ENCODE data around the gene INSR.

Gene INSR

GRCh38 chr19:7295912-7296536 is 1.8 kb upstream of the INSR start:
- no peak for DNase-seq (ENCODE audit: low read depth)

GRCh38 chr19:7294558-7295212 is 471 bp upstream of the INSR start:
- no peak for DNase-seq (ENCODE audit: low read depth)

- DNase-seq (ENCODE audit: low read depth), result no peak
These were observed 1.1 kb downstream of the INSR start for GRCh38 chr19:7292950-7293761.

GRCh38 chr19:7292352-7292949 is 1.8 kb downstream of the INSR start:
- no peak for DNase-seq (ENCODE audit: low read depth)

GRCh38 chr19:7288977-7289376 is 5.2 kb downstream of the INSR start:
- no peak for DNase-seq (ENCODE audit: low read depth)

GRCh38 chr19:7288131-7288530 is 6.1 kb downstream of the INSR start:
- no peak for DNase-seq (ENCODE audit: low read depth)

- no peak for DNase-seq (ENCODE audit: low read depth)
These were observed 6.5 kb downstream of the INSR start for GRCh38 chr19:7287722-7288121.

GRCh38 chr19:7280940-7281666 is 13.1 kb downstream of the INSR start:
- DNase-seq (ENCODE audit: low read depth), result no peak

GRCh38 chr19:7272856-7273578 is 21.2 kb downstream of the INSR start:
- DNase-seq (ENCODE audit: low read depth), result no peak

GRCh38 chr19:7268705-7269098 is 25.5 kb downstream of the INSR start:
- no peak for DNase-seq (ENCODE audit: low read depth)

GRCh38 chr19:7267792-7268704 is 26.2 kb downstream of the INSR start:
- DNase-seq (ENCODE audit: low read depth), result no peak

- no peak for DNase-seq (ENCODE audit: low read depth)
These were observed 27.4 kb downstream of the INSR start for GRCh38 chr19:7266832-7267231.

- no peak for DNase-seq (ENCODE audit: low read depth)
These were observed 28.3 kb downstream of the INSR start for GRCh38 chr19:7265963-7266362.

- no peak for DNase-seq (ENCODE audit: low read depth)
These were observed 29.4 kb downstream of the INSR start for GRCh38 chr19:7264858-7265257.

- no peak for DNase-seq (ENCODE audit: low read depth)
These were observed 30.7 kb downstream of the INSR start for GRCh38 chr19:7263521-7263920.

GRCh38 chr19:7263066-7263465 is 31.1 kb downstream of the INSR start:
- no peak for DNase-seq (ENCODE audit: low read depth)

- no peak for DNase-seq (ENCODE audit: low read depth)
These were observed 31.7 kb downstream of the INSR start for GRCh38 chr19:7262470-7262869.

- no peak for DNase-seq (ENCODE audit: low read depth)
These were observed 34.1 kb downstream of the INSR start for GRCh38 chr19:7260161-7260560.

GRCh38 chr19:7258840-7259395 is 35.3 kb downstream of the INSR start:
- no peak for DNase-seq (ENCODE audit: low read depth)
